ENCODE data around the gene KIF21A. TPM values are rescaled to one million over a fixed set of nuclear protein-coding genes. Genes with fewer than 3 reads are reported as not detected.

The KIF21A gene
- total RNA-seq, 1 donor: 4.3 TPM

DNA sequence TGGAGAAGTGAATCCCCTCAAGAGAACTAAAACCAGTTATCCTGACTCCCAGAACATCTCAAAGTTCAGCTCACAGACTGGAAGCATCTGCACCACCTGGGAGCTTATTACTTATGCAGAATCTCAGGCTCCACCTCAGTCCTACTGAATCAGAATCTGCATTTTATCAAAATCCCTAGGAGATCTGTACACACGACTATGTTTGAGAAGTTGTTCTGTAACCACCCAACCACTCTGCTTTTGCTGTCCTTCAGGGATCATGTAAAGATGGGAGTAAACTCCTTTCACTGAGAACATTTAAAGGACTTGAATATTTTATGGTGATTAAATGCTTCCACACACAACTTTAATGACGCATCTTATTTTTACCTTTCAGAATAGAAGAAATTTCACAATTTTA is 98.0 kb downstream of the KIF21A start:
- Histone ChIP-seq H3K4me2 (ENCODE audit: insufficient read depth, low read length) (no peak overlapping the region), H2AFZ (ENCODE audit: low read length) (no peak overlapping the region), H3K79me2 (ENCODE audit: insufficient read depth, low read length) (no peaks in the 10 kb centered on the region), H3K4me3 (ENCODE audit: insufficient read depth, low read length) (no peak overlapping the region), H3K36me3 (ENCODE audit: insufficient read depth, low read length) (no peaks in the 10 kb centered on the region), H3K4me1 (ENCODE audit: insufficient read depth, low read length) (no peaks in the 10 kb centered on the region), H3K27me3 (ENCODE audit: insufficient read depth, low read length) (no peaks in the 10 kb centered on the region), H3K9me3 (ENCODE audit: low read depth, low read length) (no peaks in the 10 kb centered on the region), H4K20me1 (ENCODE audit: insufficient read depth, low read length) (no peaks in the 10 kb centered on the region), H3K27ac (ENCODE audit: low read depth, low read length) (no peak overlapping the region)
- no peak for DNase-seq (ENCODE audit: insufficient read length, low spot score, missing footprints)
- TF ChIP-seq, protein P1, sequence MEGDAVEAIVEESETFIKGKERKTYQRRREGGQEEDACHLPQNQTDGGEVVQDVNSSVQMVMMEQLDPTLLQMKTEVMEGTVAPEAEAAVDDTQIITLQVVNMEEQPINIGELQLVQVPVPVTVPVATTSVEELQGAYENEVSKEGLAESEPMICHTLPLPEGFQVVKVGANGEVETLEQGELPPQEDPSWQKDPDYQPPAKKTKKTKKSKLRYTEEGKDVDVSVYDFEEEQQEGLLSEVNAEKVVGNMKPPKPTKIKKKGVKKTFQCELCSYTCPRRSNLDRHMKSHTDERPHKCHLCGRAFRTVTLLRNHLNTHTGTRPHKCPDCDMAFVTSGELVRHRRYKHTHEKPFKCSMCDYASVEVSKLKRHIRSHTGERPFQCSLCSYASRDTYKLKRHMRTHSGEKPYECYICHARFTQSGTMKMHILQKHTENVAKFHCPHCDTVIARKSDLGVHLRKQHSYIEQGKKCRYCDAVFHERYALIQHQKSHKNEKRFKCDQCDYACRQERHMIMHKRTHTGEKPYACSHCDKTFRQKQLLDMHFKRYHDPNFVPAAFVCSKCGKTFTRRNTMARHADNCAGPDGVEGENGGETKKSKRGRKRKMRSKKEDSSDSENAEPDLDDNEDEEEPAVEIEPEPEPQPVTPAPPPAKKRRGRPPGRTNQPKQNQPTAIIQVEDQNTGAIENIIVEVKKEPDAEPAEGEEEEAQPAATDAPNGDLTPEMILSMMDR (IDR thresholded peaks at IDR 0.05; ENCODE audit: extremely low read depth, low read depth, low read length): no peak

DNA sequence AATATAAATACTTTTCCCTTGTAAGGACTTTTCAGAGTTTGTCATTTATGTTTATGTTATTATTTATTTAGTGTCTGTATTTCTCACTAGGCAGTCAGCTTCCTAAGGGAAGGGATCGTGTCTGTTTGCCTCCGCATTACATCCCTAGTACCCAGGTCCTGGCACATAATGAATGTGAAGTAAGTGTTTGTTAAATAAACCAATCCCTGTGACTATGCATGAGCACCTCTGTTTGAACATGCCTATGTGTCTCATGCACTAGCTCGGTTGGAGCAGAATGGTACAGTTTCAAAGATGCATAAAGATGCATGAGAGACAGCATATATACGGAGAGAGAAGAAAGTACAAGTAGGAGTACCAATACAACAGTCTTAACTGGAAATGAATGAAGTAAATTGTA is 99.3 kb downstream of the KIF21A start:
- TF ChIP-seq, protein P1 (IDR thresholded peaks at IDR 0.05; ENCODE audit: extremely low read depth, low read depth, low read length): no peak

DNA sequence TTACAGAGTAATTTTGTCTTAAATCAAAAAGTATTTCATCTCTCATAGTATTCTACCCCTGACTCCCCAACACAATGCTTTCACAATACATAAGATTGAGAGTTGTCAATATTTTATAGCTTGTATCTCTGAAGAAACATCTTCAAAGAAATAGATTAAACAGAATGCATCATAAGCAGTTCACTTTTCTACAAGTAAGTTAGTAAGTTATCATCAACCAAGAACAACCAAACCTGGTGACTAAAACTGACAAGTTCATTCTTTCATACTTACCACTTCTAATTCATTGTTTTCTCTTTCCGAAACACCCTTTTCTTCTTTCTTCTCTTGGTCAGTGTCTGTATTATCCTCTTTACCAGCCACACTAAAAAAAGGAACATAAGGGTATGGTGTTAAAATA is 101.2 kb downstream of the KIF21A start:
- Histone ChIP-seq H2AFZ (ENCODE audit: low read length) (no peak overlapping the region), H3K27ac (ENCODE audit: low read depth, low read length) (no peak overlapping the region), H3K4me1 (ENCODE audit: insufficient read depth, low read length) (no peaks in the 10 kb centered on the region), H3K27me3 (ENCODE audit: insufficient read depth, low read length) (no peaks in the 10 kb centered on the region), H3K4me3 (ENCODE audit: insufficient read depth, low read length) (no peak overlapping the region), H3K36me3 (ENCODE audit: insufficient read depth, low read length) (no peaks in the 10 kb centered on the region), H3K9me3 (ENCODE audit: low read depth, low read length) (no peaks in the 10 kb centered on the region), H4K20me1 (ENCODE audit: insufficient read depth, low read length) (no peaks in the 10 kb centered on the region), H3K79me2 (ENCODE audit: insufficient read depth, low read length) (no peaks in the 10 kb centered on the region), H3K4me2 (ENCODE audit: insufficient read depth, low read length) (no peak overlapping the region)
- TF ChIP-seq, protein P1 (IDR thresholded peaks at IDR 0.05; ENCODE audit: extremely low read depth, low read depth, low read length): no peak
- DNase-seq (ENCODE audit: insufficient read length, low spot score, missing footprints): no peak

More for the DNA sequence above, 99.3 kb downstream of the KIF21A start:
- Histone ChIP-seq H3K36me3 (ENCODE audit: insufficient read depth, low read length) (no peaks in the 10 kb centered on the region), H3K27me3 (ENCODE audit: insufficient read depth, low read length) (no peaks in the 10 kb centered on the region), H2AFZ (ENCODE audit: low read length) (no peak overlapping the region), H3K9me3 (ENCODE audit: low read depth, low read length) (no peaks in the 10 kb centered on the region), H3K4me2 (ENCODE audit: insufficient read depth, low read length) (no peak overlapping the region), H3K27ac (ENCODE audit: low read depth, low read length) (no peak overlapping the region), H3K4me1 (ENCODE audit: insufficient read depth, low read length) (no peaks in the 10 kb centered on the region), H4K20me1 (ENCODE audit: insufficient read depth, low read length) (no peaks in the 10 kb centered on the region), H3K4me3 (ENCODE audit: insufficient read depth, low read length) (no peak overlapping the region), H3K79me2 (ENCODE audit: insufficient read depth, low read length) (no peaks in the 10 kb centered on the region)
- no peak for DNase-seq (ENCODE audit: insufficient read length, low spot score, missing footprints)

DNA sequence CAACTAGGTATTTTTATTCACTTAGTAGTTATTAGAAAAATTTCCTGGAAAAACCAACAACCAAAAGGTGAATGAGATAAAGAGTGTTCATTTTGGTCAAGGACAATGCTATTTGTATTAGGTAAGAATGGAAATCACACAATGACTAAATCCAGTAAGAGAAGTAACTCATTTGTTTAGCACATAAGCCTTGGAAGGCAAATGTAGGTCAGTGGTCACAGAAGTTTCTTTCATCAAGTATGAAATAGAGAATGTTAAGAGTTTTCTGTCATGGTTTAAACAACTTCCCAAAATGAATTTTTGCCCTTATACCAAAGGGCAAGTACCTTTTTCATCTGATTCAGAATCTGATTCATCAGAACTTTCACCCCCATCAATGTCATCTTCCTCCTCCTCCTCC is 101.7 kb downstream of the KIF21A start:
- no peaks in the 10 kb centered on the region for H3K9me3 ChIP-seq (ENCODE audit: low read depth, low read length)
- no peaks in the 10 kb centered on the region for H3K36me3 ChIP-seq (ENCODE audit: insufficient read depth, low read length)
- no peaks in the 10 kb centered on the region for H3K79me2 ChIP-seq (ENCODE audit: insufficient read depth, low read length)
- no peaks in the 10 kb centered on the region for H4K20me1 ChIP-seq (ENCODE audit: insufficient read depth, low read length)
- TF ChIP-seq, protein P1 (IDR thresholded peaks at IDR 0.05; ENCODE audit: extremely low read depth, low read depth, low read length): no peak
- H3K27ac ChIP-seq (ENCODE audit: low read depth, low read length): no peak overlapping the region
- no peak overlapping the region for H2AFZ ChIP-seq (ENCODE audit: low read length)
- H3K4me2 ChIP-seq (ENCODE audit: insufficient read depth, low read length): no peak overlapping the region
- H3K4me1 ChIP-seq (ENCODE audit: insufficient read depth, low read length): no peaks in the 10 kb centered on the region
- no peaks in the 10 kb centered on the region for H3K27me3 ChIP-seq (ENCODE audit: insufficient read depth, low read length)
- no peak overlapping the region for H3K4me3 ChIP-seq (ENCODE audit: insufficient read depth, low read length)
- DNase-seq (ENCODE audit: insufficient read length, low spot score, missing footprints): no peak

Data from osteoblast (primary cell).